Measurements from ENCODE around the gene OOSP1. TPM values are rescaled to one million over a fixed set of nuclear protein-coding genes. Genes with fewer than 3 reads are reported as not detected.

OOSP1 gene
- polyA plus RNA-seq, 3 donors = not detected

- Histone ChIP-seq H3K27ac (ENCODE audit: low read depth in 1 of 2, low read length in 2 of 2) (no peak overlapping the region), H3K79me2 (ENCODE audit: insufficient read depth, low read length) (no peaks in the 10 kb centered on the region), H3K27me3 (ENCODE audit: control insufficient read depth in 2 of 2, insufficient read depth in 2 of 2, low read length in 2 of 2) (no peaks in the 10 kb centered on the region), H3K4me1 (ENCODE audit: control insufficient read depth in 1 of 2, insufficient read depth in 2 of 2, low read length in 2 of 2) (no peaks in the 10 kb centered on the region), H2AFZ (ENCODE audit: insufficient read depth, low read depth, low read length, poor library complexity, severe bottlenecking) (no peak overlapping the region), H3K4me2 (replicated peaks; ENCODE audit: extremely low read depth, low read length, poor library complexity, severe bottlenecking) (no peak overlapping the region), H3K9me3 (replicated peaks in 1 of 2; ENCODE audit: control insufficient read depth in 1 of 2, insufficient read depth in 1 of 2, low read length in 2 of 2) (peaks cover 7 to 17% of the 10 kb centered on the region in 2 donors), H3K4me3 (replicated peaks in 1 of 3; ENCODE audit: low read depth in 2 of 3, low read length in 3 of 3) (no peak overlapping the region), H3K9ac (ENCODE audit: insufficient read depth, low read length, poor library complexity, severe bottlenecking) (no peak overlapping the region), H4K20me1 (ENCODE audit: insufficient read depth, low read length) (no peaks in the 10 kb centered on the region), H3K36me3 (replicated peaks in 1 of 2; ENCODE audit: control insufficient read depth in 1 of 2, insufficient read depth in 2 of 2, low read length in 2 of 2) (no peaks in the 10 kb centered on the region)
- H3K9me3 Mint-ChIP-seq = peaks cover 11 to 33% (median 22%) of the 10 kb centered on the region in 7 donors
- intact Hi-C loops (cut with micrococcal nuclease) = no loop called here
- no peak overlapping the region for H3K4me3 Mint-ChIP-seq
- no peak for DNase-seq
- no peaks in the 10 kb centered on the region for H3K4me1 Mint-ChIP-seq
- peaks cover 0 to 6% of the 10 kb centered on the region in 2 donors for H3K36me3 Mint-ChIP-seq
- peaks cover under 1 to 1% (median under 1%) of the 10 kb centered on the region in 3 donors for H3K27me3 Mint-ChIP-seq (ENCODE audit: low read depth in 3 of 3)
- WGBS (ENCODE audit: insufficient coverage) = no CpG with 5 or more reads among the region's 1 CpG
- no peak overlapping the region for H3K27ac Mint-ChIP-seq
- no peak for TF ChIP-seq CTCF (IDR thresholded peaks at IDR 0.05)
Observed at GRCh38 chr11:59894616-59895015, 43.6 kb upstream of the OOSP1 start.

- Mint-ChIP-seq H3K4me3 (no peak overlapping the region), H3K27ac (no peak overlapping the region), H3K4me1 (peaks cover 4% of the 10 kb centered on the region), H3K36me3 (peaks cover 0 to 3% of the 10 kb centered on the region in 2 donors), H3K9me3 (peaks cover 4 to 24% (median 13%) of the 10 kb centered on the region in 7 donors), H3K27me3 (ENCODE audit: low read depth in 3 of 3) (peaks cover 1 to 2% (median 1%) of the 10 kb centered on the region in 3 donors)
- H3K36me3 ChIP-seq (replicated peaks in 1 of 2; ENCODE audit: control insufficient read depth in 1 of 2, insufficient read depth in 2 of 2, low read length in 2 of 2) = no peaks in the 10 kb centered on the region
- H3K4me3 ChIP-seq (replicated peaks in 1 of 3; ENCODE audit: low read depth in 2 of 3, low read length in 3 of 3) = no peak overlapping the region
- no peaks in the 10 kb centered on the region for H3K79me2 ChIP-seq (ENCODE audit: insufficient read depth, low read length)
- H4K20me1 ChIP-seq (ENCODE audit: insufficient read depth, low read length) = no peaks in the 10 kb centered on the region
- peaks cover 7 to 20% of the 10 kb centered on the region in 2 donors for H3K9me3 ChIP-seq (replicated peaks in 1 of 2; ENCODE audit: control insufficient read depth in 1 of 2, insufficient read depth in 1 of 2, low read length in 2 of 2)
- DNase-seq = no peak
- H3K4me1 ChIP-seq (ENCODE audit: control insufficient read depth in 1 of 2, insufficient read depth in 2 of 2, low read length in 2 of 2) = no peaks in the 10 kb centered on the region
- H3K9ac ChIP-seq (ENCODE audit: insufficient read depth, low read length, poor library complexity, severe bottlenecking) = no peak overlapping the region
- no peak overlapping the region for H2AFZ ChIP-seq (ENCODE audit: insufficient read depth, low read depth, low read length, poor library complexity, severe bottlenecking)
- no peak for TF ChIP-seq CTCF (IDR thresholded peaks at IDR 0.05)
- no peaks in the 10 kb centered on the region for H3K27me3 ChIP-seq (ENCODE audit: control insufficient read depth in 2 of 2, insufficient read depth in 2 of 2, low read length in 2 of 2)
- intact Hi-C loops (cut with micrococcal nuclease) = no loop called here
- WGBS (ENCODE audit: insufficient coverage) = 97% methylated on average over 29 of the region's 31 CpGs
- no peak overlapping the region for H3K4me2 ChIP-seq (replicated peaks; ENCODE audit: extremely low read depth, low read length, poor library complexity, severe bottlenecking)
- H3K27ac ChIP-seq (ENCODE audit: low read depth in 1 of 2, low read length in 2 of 2) = no peak overlapping the region
Observed at GRCh38 chr11:59898046-59898445, 40.2 kb upstream of the OOSP1 start.

Measured in CD14-positive monocyte (primary cell).